ENCODE results near the gene AVL9. TPM values are rescaled to one million over a fixed set of nuclear protein-coding genes. Genes with fewer than 3 reads are reported as not detected.

The AVL9 gene
- total and polyA plus RNA-seq, 12 donors: 6.3 to 21.7 (median 15.1) TPM

DNA sequence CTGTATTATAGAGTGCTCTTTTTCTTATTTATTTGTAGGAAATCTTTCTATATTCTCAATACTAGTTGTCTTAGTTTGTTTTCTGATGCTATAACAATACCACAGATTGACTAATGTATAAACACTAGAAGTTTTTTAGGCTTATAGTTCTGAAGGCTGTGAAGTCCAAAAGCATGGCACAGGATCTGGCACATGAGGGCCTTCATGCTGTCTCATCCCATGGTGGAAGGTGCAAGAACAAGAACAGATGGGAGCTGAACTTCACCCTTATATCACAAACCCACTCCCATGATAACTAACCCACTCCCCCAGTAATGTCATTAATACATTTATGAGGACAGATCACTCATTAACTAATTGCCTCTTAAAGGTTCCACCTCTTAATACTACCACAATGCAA, 109.7 kb downstream of the AVL9 start:
- H3K36me3 ChIP-seq: no peaks in the 10 kb centered on the region
- ATAC-seq (no peak), DNase-seq (no peak)
- no peak overlapping the region for H3K4me3 ChIP-seq
- no peaks in the 10 kb centered on the region for H3K27me3 ChIP-seq
- no peak overlapping the region for H3K27ac ChIP-seq
- TF ChIP-seq, protein P1, sequence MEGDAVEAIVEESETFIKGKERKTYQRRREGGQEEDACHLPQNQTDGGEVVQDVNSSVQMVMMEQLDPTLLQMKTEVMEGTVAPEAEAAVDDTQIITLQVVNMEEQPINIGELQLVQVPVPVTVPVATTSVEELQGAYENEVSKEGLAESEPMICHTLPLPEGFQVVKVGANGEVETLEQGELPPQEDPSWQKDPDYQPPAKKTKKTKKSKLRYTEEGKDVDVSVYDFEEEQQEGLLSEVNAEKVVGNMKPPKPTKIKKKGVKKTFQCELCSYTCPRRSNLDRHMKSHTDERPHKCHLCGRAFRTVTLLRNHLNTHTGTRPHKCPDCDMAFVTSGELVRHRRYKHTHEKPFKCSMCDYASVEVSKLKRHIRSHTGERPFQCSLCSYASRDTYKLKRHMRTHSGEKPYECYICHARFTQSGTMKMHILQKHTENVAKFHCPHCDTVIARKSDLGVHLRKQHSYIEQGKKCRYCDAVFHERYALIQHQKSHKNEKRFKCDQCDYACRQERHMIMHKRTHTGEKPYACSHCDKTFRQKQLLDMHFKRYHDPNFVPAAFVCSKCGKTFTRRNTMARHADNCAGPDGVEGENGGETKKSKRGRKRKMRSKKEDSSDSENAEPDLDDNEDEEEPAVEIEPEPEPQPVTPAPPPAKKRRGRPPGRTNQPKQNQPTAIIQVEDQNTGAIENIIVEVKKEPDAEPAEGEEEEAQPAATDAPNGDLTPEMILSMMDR (IDR thresholded peaks at IDR 0.05): no peak
- intact Hi-C loops (cut with DNase I): no loop called here
- H3K9me3 ChIP-seq: peaks cover 0 to 18% (median 0%) of the 10 kb centered on the region in 11 donors
- H3K4me1 ChIP-seq: no peaks in the 10 kb centered on the region

- Histone ChIP-seq H3K27ac (no peak overlapping the region), H3K4me1 (peaks cover 0 to 24% (median 2%) of the 10 kb centered on the region in 9 donors), H3K4me3 (no peak overlapping the region), H3K36me3 (no peaks in the 10 kb centered on the region), H3K27me3 (no peaks in the 10 kb centered on the region), H3K9me3 (peaks cover 0 to 9% (median 0%) of the 10 kb centered on the region in 11 donors)
- intact Hi-C loops (cut with DNase I): no loop called here
- DNase-seq: no peak
- WGBS, 2 donors: 90% methylated on average over 4 of the region's 4 CpGs
- ATAC-seq: no peak
- TF ChIP-seq, protein P1 (IDR thresholded peaks at IDR 0.05): no peak
Observed at GRCh38 chr7:32609463-32609862, 114.2 kb downstream of the AVL9 start.

DNA sequence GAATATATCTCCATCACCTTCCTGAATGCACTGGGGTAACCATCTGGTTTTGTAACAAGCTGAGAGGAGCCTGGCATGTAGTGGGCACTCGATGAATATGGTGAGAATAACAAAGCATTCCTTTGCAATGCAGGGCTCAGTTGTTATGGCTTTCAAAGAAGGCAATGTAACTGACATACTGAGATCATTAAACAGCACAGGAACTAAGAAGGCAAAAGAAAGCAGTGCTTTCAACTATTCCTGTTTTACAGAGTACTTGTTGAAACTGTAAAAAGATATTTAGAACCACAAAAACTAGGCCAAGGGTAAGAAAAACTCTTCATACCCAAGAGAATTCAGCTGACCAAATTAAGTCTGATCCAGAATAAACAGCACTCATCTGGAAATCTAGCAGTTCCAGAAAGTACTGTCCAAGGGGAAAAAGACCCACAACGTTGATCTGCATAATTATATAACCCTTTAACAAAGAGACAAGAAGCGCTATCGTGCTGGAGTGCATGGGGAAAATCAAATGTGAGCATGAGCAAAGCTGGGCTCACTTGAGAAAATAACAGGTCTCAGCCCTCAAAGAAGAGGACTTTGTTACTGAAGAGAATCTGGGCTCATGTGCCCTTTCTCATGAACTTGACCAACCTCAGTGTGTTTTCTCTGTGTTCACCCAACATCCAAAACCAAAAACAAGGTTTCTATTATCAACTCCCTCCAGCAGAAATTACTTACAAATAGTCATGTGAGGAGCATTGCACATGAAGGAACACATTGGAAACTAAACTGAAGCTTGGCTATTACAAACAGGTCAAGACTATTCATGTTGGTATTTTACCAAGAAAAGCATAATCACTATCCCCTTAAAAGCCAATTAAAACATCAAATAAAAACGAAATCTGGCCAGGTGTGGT, 116.2 kb downstream of the AVL9 start:
- Histone ChIP-seq H3K27ac (peak overlapping the region in 9 of 10 donors; percentile 15 to 74 (median 47)), H3K36me3 (no peaks in the 10 kb centered on the region), H3K4me1 (peaks cover 0 to 28% (median 3%) of the 10 kb centered on the region in 9 donors), H3K27me3 (no peaks in the 10 kb centered on the region), H3K9me3 (no peaks in the 10 kb centered on the region), H3K4me3 (no peak overlapping the region)
- TF ChIP-seq, protein P1 (IDR thresholded peaks at IDR 0.05): no peak
- intact Hi-C loops (cut with DNase I): loop anchor here in 1 of 10 donors (10.0 kb wide), 1 partner anchor 117 kb away; the partner anchor contains the start of genes AVL9 and LSM5
- 56 to 64% methylated on average over 5 of the region's 5 CpGs for WGBS, 2 donors
- peak in 1 of 2 donors; percentile 18 for DNase-seq
- ATAC-seq: peak in 6 of 8 donors; percentile 80 to 90 (median 82)

GRCh38 chr7:32616625-32617024, 121.3 kb downstream of the AVL9 start:
- TF ChIP-seq, protein P1 (IDR thresholded peaks at IDR 0.05): no peak
- Histone ChIP-seq H3K27me3 (no peaks in the 10 kb centered on the region), H3K27ac (peak overlapping the region in 2 of 10 donors; percentile 4 to 18), H3K4me3 (no peak overlapping the region), H3K9me3 (no peaks in the 10 kb centered on the region), H3K36me3 (no peaks in the 10 kb centered on the region), H3K4me1 (peaks cover 0 to 24% (median 9%) of the 10 kb centered on the region in 9 donors)
- intact Hi-C loops (cut with DNase I): loop anchor here in 1 of 10 donors (10.0 kb wide), 1 partner anchor 122 kb away; the partner anchor contains the start of genes AVL9 and LSM5
- DNase-seq (peak; percentile 19 to 34), ATAC-seq (peak; percentile 49 to 97 (median 60))
- 66 to 82% methylated on average over 1 of the region's 1 CpG for WGBS, 2 donors

Measured in heart right ventricle (tissue), 16 donors.